Activated naive CD8-positive, alpha-beta T cell treated with anti-CD3 and anti-CD28 coated beads, Interleukin-2, amount 50 U/mL, for 16 hours (primary cell): ENCODE data around the gene NECAB2.

Experiments used
- DNase-seq: peaks from one replicate; pipeline ENCODE4 v3.0.0-alpha.2; 2020; ENCODE audit warnings: low read depth, low spot score

The NECAB2 gene

DNA sequence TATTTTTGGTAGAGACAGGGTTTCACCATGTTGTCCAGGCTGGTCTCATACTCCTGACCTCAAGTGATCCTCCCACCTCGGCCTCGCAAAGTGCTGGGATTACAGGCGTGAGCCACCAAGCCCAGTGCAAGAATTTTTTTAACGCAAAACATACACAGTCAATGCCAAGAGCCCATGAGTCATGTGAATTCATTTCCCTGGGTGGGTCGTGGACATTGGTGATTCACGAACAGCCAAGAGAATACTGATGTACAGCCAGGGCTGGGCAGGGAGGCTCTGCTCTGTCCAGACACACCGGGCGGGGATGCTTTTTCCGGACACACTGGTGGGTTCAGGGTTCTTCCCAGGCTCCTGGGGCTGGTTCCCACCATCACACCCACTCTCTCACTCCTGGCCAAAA is 56.8 kb downstream of the NECAB2 start:
- DNase-seq, result no peak

- DNase-seq, result no peak
These were observed 58.6 kb downstream of the NECAB2 start for GRCh38 chr16:84026606-84027005.

GRCh38 chr16:84027625-84028024 is 59.6 kb downstream of the NECAB2 start:
- DNase-seq, result no peak

- no peak for DNase-seq
These were observed 61.4 kb downstream of the NECAB2 start for GRCh38 chr16:84029297-84030047.

DNA sequence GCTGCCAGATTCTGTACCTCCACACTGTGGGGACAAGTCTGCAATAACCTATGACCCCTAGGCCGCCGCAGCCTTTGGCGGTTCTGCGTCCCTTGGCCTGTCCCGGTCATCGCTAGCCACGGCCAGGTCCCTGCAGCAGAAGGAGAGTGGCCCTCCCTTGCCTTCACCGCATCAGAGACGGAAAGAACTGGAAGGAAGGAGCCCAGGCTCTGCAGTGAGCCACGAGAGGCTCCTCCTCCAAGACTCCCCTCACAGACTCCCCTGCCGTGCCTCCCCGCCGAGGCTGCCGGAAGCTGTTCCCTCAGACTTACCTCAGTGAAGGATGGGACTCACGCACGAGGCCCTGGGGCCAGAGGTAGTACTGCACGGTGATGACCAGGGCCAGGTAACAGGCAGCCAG is 63.5 kb downstream of the NECAB2 start:
- no peak for DNase-seq

- no peak for DNase-seq
These were observed 64.6 kb downstream of the NECAB2 start for GRCh38 chr16:84032458-84033178.

DNA sequence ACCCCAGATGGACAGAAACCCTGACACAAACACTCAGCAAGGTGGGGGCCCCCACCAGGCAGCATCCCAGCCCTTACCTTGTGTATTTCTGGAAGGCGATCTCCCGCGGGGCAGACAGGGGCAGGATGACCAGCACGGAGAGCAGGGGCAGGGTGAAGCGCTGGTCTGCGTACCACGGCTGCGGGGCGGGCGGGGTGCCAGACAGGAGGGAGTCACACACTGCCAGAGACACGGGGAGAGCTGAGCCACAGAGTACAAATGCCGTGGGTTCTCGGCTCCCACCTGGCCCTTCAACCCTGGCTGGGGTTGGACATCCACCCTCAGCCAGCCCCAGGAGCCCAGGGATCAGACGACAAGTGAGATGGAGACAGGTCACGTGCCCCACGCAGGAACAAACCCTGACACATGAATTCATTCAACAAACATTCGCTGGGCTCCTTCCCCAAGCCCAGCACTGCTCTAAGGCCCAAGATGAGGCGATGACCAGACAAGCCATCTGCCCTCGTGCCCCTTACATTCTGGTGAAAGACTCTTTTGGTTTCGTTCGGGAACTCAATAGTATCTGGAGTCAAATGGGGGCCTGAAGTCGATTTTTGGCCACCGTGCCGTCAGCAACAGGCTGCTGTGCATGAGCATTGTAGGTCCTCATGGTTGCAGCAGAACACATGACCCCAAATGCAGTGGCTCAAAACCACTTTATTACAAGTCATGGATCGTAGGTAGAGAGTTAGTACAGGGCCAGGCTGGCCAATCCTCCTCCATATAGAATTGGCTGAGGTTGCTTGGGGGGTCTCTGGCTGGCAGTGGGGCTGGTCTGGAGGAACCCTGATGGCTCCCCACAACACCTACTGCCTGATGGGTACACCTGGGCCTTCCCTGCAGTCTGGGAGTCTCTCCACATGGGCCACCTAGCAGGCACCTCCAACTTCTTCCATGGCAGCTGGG is 65.5 kb downstream of the NECAB2 start:
- no peak for DNase-seq

GRCh38 chr16:84034516-84034915 is 66.5 kb downstream of the NECAB2 start:
- no peak for DNase-seq

- DNase-seq, result no peak
These were observed 68.1 kb downstream of the NECAB2 start for GRCh38 chr16:84036131-84036530.

DNA sequence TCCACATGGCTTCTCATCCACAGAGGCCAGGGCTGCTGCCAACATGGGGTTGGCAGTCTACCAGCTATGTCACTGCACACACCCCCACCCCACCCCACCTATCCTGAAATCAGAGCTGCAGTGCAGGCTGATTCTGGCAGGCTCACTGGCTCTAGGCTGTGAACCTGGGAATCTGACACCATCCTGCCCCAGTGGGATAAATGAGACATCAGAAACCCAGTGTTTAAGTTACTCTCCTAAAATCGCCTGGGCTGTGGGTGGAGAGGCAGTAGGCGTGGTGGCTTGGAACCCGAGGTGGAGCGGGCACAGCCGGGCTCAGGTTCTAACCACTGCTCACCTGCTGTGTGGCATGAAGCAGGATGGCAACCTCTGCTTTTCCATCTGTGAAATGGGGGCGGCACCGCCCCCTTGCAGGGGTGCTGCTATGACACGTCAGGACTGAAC is 69.0 kb downstream of the NECAB2 start:
- DNase-seq, result no peak

GRCh38 chr16:84038469-84038868 is 70.4 kb downstream of the NECAB2 start:
- no peak for DNase-seq

GRCh38 chr16:84039696-84040095 is 71.7 kb downstream of the NECAB2 start:
- DNase-seq, result no peak

GRCh38 chr16:84040226-84040822 is 72.3 kb downstream of the NECAB2 start:
- no peak for DNase-seq

GRCh38 chr16:84040823-84041820 is 73.1 kb downstream of the NECAB2 start:
- no peak for DNase-seq

DNA sequence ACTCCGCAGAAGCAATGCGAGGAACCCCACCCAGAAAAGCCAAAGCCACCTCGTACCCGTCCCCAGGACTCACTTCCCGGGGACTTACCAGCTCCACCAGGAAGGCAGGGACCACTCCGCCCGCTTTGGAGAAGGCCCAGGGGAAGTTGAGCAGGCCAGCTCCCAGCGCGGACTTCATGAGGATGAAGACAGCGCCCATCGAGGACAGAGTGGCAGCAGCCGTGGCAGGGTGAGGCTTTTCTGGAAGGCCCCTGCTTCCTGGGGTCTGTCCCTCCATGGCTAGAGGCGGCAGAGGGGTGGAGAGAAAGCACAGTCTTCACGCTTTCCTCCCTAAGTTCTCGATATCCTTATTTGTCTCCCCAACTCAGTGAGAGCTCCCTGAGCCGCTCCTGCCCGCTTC is 73.8 kb downstream of the NECAB2 start:
- DNase-seq, result no peak

GRCh38 chr16:84042308-84042878 is 74.3 kb downstream of the NECAB2 start, which contains the start of gene SLC38A8:
SLC38A8 (minus strand) TSS chr16:84042795; CDS start chr16:84042157, 638 bp downstream.
- no peak for DNase-seq

GRCh38 chr16:84042879-84043485 is 74.9 kb downstream of the NECAB2 start:
- no peak for DNase-seq

DNA sequence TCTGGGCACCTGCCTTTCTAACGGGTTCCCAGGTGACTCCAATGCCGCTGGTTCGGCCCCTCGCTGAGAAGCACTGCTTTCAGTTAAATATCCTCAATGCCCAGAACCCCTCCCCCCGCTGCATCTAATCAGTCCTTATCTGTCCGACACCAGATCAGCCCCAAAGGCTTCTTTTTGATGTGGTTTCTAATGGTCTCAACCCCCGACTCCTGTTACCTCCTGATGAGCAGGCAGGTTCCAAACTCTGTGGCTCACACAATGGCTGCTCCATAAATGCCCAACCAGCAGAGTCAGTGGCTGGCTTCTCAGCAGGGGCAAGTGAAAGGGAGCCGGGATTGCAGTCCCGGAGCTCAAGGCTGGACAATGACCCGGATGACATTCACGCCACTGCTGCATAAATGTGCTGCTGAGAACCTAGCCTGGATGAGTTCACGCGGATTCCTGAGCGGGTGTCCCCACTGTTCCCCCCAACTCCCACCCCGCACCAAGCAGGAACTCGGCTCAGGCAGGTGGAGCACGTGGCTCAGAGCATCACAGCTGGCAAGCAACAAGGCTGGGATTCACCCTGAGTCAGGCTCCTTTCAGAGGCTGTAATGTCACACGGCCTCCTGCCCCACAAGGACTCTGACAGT is 75.6 kb downstream of the NECAB2 start:
- DNase-seq, result no peak

GRCh38 chr16:84044118-84044488 is 76.1 kb downstream of the NECAB2 start:
- no peak for DNase-seq
